Measurements from ENCODE around the gene STAT1.

DNA sequence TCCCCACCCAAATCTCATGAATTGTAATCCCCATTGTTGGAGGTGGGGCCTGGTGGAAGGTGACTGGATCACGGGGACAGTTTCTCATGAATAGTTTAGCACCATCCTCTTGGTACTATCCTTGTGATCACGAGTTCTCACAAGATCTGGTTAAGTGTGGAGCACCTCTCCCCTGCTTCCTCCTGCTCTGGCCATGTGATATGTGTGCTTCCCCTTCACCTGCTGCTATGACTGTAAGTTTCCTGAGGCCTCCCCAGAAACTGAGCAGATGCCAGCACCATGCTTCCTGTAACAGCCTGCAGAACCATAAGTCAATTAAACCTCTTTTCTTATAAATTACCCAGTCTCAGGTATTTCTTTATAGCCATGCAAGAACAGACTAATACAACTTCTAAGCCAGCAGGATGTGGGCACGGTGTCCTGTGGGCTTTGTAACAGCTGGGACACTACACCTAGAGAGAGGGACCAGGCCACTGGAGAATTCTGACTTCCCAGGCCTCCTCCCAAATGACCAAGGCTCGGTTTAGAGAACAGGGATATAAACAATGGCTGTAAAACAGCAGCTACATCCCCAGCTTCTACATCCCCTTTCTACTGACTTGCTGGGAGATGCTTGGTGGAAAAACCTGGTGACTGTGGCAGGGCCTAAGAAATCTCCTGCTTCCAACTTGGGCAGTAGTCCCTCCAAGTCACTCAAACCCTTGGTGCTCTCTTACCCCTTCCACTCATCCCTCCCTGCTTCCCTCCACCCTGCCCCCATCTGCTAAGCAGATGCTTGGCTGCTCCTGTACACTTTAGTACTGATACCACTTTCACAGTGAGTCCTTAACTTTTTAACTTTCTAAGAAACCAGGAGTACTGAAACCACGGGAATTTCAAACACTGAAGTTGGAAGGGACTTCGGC lies 10.3 kb downstream of the STAT1 start:
- no peak for TF ChIP-seq EZH2 (IDR thresholded peaks at IDR 0.05)
- TF ChIP-seq, protein P1, sequence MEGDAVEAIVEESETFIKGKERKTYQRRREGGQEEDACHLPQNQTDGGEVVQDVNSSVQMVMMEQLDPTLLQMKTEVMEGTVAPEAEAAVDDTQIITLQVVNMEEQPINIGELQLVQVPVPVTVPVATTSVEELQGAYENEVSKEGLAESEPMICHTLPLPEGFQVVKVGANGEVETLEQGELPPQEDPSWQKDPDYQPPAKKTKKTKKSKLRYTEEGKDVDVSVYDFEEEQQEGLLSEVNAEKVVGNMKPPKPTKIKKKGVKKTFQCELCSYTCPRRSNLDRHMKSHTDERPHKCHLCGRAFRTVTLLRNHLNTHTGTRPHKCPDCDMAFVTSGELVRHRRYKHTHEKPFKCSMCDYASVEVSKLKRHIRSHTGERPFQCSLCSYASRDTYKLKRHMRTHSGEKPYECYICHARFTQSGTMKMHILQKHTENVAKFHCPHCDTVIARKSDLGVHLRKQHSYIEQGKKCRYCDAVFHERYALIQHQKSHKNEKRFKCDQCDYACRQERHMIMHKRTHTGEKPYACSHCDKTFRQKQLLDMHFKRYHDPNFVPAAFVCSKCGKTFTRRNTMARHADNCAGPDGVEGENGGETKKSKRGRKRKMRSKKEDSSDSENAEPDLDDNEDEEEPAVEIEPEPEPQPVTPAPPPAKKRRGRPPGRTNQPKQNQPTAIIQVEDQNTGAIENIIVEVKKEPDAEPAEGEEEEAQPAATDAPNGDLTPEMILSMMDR (IDR thresholded peaks at IDR 0.05), result no peak

Data from neural progenitor cell (in vitro differentiated cells).